ENCODE results near the gene ZNF324B. TPM values are rescaled to one million over a fixed set of nuclear protein-coding genes. Genes with fewer than 3 reads are reported as not detected.
"Not testable (repeated sequence)": the region's sequence is repeated elsewhere in the genome, so short reads cannot be mapped to it uniquely, and the experiment has no call there.

ZNF324B gene
- total and polyA plus RNA-seq, 10 of the 15 experiments (the other 5 are each of a cell fraction or from before 2014, with no cell fraction given) = 0.11 to 12.8 (median 4.0) TPM

DNA sequence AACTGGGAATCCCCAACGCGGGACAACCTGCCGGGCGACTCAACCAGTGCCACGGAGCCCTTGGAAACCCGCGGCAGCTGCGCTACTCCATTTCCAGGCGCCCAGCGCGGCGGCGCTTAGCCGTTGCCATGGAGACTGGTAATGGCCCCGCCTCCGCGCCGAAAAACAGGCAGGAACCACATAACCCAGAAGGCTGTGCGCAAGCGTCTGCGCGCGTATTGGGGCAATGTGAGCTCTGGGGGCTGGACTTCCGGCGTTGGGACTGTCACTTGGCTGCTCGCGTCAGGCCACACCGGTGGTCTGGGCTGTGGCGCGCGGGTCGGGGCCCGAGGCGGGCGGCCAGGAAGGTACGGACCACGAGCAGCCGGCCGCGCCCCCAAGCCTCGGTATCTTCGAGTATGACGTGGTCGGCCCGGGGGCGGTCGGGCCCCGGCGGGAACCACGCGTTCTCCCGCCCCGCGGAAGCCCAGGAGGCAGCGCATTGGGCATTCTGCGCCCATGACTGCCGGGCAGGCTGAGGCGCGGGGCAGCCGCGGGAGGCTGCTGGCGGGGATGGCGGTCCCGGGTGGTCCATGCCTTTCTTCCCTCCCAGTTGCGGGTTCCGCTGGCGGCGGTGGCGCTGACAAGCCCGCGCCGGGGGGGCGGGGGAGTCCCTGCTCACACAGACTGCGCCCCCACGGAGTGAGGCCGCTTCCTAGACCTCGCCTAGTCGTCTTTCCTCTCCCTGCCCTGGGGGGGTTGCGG lies at the start of gene ZNF324B (continued):
- no peak for TF ChIP-seq ZNF592 (IDR thresholded peaks at IDR 0.05)
- no peak for TF ChIP-seq HDAC6 (IDR thresholded peaks at IDR 0.05; ENCODE audit: unreplicated experiment)

DNA sequence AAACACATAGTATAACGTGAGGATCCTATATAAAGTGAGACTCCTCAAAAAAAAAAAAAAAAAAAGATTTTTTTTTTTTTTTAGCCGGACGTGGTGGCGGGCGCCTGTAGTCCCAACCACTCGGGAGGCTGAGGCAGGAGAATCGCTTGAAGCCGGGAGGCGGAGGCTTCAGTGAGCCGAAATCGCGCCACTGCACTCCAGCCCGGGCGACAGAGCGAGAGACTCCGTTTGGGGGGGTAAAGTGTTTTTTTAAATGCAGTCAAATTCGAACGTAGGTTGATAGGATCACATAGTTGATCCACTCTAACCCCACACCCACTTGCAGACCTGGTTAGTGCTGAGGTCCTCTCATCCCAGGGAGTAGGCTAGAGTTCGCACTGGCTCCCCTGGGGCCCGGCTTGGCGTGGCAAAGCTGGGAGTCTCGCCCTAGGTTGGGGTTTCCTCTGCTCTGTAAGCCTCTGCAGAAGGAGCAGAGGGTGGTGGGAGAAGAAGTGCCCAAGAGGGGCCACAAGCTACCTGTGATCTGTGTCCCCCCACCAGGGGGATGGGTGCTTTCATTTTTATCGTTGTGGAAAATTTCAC lies 49.5 kb upstream of the ZNF324B start:
- H3K36me3 ChIP-seq (ENCODE audit: control insufficient read depth in 2 of 2, insufficient read depth in 2 of 2, low read length in 1 of 2) = peaks cover 0 to under 1% of the 10 kb centered on the region in 2 experiments; a peak in 1 of 4 replicates
- H3K27me3 ChIP-seq (replicated peaks in 1 of 2; ENCODE audit: control insufficient read depth in 2 of 2, insufficient read depth in 2 of 2, low read length in 1 of 2) = no peaks in the 10 kb centered on the region
- no peak for TF ChIP-seq DPF2 (IDR thresholded peaks at IDR 0.05)
- TF ChIP-seq, protein P1, sequence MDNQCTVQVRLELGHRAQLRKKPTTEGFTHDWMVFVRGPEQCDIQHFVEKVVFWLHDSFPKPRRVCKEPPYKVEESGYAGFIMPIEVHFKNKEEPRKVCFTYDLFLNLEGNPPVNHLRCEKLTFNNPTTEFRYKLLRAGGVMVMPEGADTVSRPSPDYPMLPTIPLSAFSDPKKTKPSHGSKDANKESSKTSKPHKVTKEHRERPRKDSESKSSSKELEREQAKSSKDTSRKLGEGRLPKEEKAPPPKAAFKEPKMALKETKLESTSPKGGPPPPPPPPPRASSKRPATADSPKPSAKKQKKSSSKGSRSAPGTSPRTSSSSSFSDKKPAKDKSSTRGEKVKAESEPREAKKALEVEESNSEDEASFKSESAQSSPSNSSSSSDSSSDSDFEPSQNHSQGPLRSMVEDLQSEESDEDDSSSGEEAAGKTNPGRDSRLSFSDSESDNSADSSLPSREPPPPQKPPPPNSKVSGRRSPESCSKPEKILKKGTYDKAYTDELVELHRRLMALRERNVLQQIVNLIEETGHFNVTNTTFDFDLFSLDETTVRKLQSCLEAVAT (IDR thresholded peaks at IDR 0.05) = peak; percentile 52; the same call in 1 of the 2 replicates
- 73% methylated on average over 19 of the region's 23 CpGs for WGBS (ENCODE audit: insufficient coverage, insufficient replicate concordance, low lambda C conversion rate, missing lambda C conversion rate)
- H3K9ac ChIP-seq (ENCODE audit: control insufficient read depth, insufficient read depth, low read length) = peak overlapping the region; percentile 47
- H2AFZ ChIP-seq (ENCODE audit: control insufficient read depth, low read depth, low read length) = no peak overlapping the region
- no peak for ATAC-seq
- no peaks in the 10 kb centered on the region for H3K9me3 ChIP-seq (replicated peaks; ENCODE audit: control insufficient read depth, insufficient read depth, low read length)
- H3K79me2 ChIP-seq (ENCODE audit: control insufficient read depth, insufficient read depth, low read length) = no peaks in the 10 kb centered on the region
- no peak overlapping the region for H3K27ac ChIP-seq (ENCODE audit: control insufficient read depth, insufficient read depth)
- ChIA-PET RAD21 (ENCODE audit: unreplicated experiment) (no interaction called here), CTCF (interaction anchor here (0.5 kb wide), 1 partner anchor 167 kb away, joined by 3 read pairs; no protein-coding TSS in a partner anchor), POLR2A (interaction anchor here (0.8 to 1.5 kb wide), 2 partner anchors 21 to 96 kb away, joined by 3 to 5 read pairs; no protein-coding TSS in a partner anchor), SMC1A (ENCODE audit: uncharacterized antibody, unreplicated experiment) (no interaction called here)
- in situ Hi-C loops (cut with MboI) = no loop called here
- intact Hi-C loops (cut with micrococcal nuclease; ENCODE audit: unreplicated experiment) = no loop called here
- no peaks in the 10 kb centered on the region for H4K20me1 ChIP-seq (ENCODE audit: control insufficient read depth, insufficient read depth)
- peaks cover 10% of the 10 kb centered on the region for H3K4me1 ChIP-seq (ENCODE audit: control insufficient read depth, insufficient read depth, low read length)
- peak overlapping the region; percentile 80 for H3K4me2 ChIP-seq (ENCODE audit: control insufficient read depth, insufficient read depth)
- FAIRE-seq = no peak
- peak overlapping the region; percentile 76; the same call in 1 of the 2 replicates for H3K4me3 ChIP-seq
- no peak for DNase-seq (ENCODE audit: low read depth, low spot score)
- BruUV-seq (replicated peaks) = no TSS peak

DNA sequence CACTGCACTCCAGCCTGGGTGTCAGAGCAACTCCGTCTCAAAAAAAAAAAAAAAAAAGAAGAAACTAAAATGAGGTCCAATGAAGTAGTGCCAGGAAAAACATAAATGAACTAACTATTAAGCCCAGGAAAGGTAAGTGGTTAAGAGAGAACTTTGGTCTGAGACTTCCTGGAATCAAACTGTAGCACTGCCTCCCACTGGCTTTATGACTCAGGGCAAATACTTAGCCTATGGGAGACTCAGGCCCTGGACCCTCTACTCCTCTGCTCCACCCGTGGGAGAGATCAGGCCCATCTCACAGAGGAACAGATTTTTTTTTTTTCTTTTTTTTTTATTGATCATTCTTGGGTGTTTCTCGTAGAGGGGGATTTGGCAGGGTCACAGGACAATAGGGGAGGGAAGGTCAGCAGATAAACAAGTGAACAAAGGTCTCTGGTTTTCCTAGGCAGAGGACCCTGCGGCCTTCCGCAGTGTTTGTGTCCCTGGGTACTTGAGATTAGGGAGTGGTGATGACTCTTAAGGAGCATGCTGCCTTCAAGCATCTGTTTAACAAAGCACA lies 47.4 kb upstream of the ZNF324B start:
- intact Hi-C loops (cut with micrococcal nuclease; ENCODE audit: unreplicated experiment); H3K36me3 ChIP-seq (ENCODE audit: control insufficient read depth in 2 of 2, insufficient read depth in 2 of 2, low read length in 1 of 2); in situ Hi-C loops (cut with MboI); H3K4me3 ChIP-seq; ATAC-seq; DNase-seq (ENCODE audit: low read depth, low spot score); BruUV-seq (replicated peaks); H3K4me2 ChIP-seq (ENCODE audit: control insufficient read depth, insufficient read depth); FAIRE-seq; H4K20me1 ChIP-seq (ENCODE audit: control insufficient read depth, insufficient read depth); H3K27me3 ChIP-seq (replicated peaks in 1 of 2; ENCODE audit: control insufficient read depth in 2 of 2, insufficient read depth in 2 of 2, low read length in 1 of 2); CTCF ChIA-PET; H3K27ac ChIP-seq (ENCODE audit: control insufficient read depth, insufficient read depth); H2AFZ ChIP-seq (ENCODE audit: control insufficient read depth, low read depth, low read length); H3K9ac ChIP-seq (ENCODE audit: control insufficient read depth, insufficient read depth, low read length); H3K9me3 ChIP-seq (replicated peaks; ENCODE audit: control insufficient read depth, insufficient read depth, low read length); RAD21 ChIA-PET (ENCODE audit: unreplicated experiment): not testable (repeated sequence)
- ChIA-PET SMC1A (ENCODE audit: uncharacterized antibody, unreplicated experiment) (interaction anchor here (1.2 to 1.4 kb wide), 2 partner anchors 40 to 42 kb away, joined by 3 to 4 read pairs; partner anchors contain the start of gene ZNF497), POLR2A (interaction anchor here (0.7 to 1.5 kb wide), 3 partner anchors 47 to 94 kb away, joined by 3 to 9 read pairs (median 5); partner anchors contain the start of gene ZNF324B)
- H3K4me1 ChIP-seq (ENCODE audit: control insufficient read depth, insufficient read depth, low read length) = peaks cover 18% of the 10 kb centered on the region
- WGBS (ENCODE audit: insufficient coverage, insufficient replicate concordance, low lambda C conversion rate, missing lambda C conversion rate) = 69% methylated on average over 4 of the region's 5 CpGs
- H3K79me2 ChIP-seq (ENCODE audit: control insufficient read depth, insufficient read depth, low read length) = peaks cover 12% of the 10 kb centered on the region
